ENCODE results near the gene OPRD1. TPM values are rescaled to one million over a fixed set of nuclear protein-coding genes. Genes with fewer than 3 reads are reported as not detected.

The OPRD1 gene
- total and polyA plus RNA-seq, 2 of the 4 experiments (the other 2 are of a cell fraction): under 0.01 TPM; not detected in 1

- TF ChIP-seq, protein P1, sequence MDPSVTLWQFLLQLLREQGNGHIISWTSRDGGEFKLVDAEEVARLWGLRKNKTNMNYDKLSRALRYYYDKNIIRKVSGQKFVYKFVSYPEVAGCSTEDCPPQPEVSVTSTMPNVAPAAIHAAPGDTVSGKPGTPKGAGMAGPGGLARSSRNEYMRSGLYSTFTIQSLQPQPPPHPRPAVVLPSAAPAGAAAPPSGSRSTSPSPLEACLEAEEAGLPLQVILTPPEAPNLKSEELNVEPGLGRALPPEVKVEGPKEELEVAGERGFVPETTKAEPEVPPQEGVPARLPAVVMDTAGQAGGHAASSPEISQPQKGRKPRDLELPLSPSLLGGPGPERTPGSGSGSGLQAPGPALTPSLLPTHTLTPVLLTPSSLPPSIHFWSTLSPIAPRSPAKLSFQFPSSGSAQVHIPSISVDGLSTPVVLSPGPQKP (IDR thresholded peaks at IDR 0.05; ENCODE audit: borderline replicate concordance, low read depth, low read length): no peak
Observed at GRCh38 chr1:28776341-28776740, 35.6 kb upstream of the OPRD1 start (continued).

GRCh38 chr1:28778021-28778420 is 33.9 kb upstream of the OPRD1 start:
- Histone ChIP-seq H3K4me1 (ENCODE audit: control insufficient read depth, insufficient read depth, low read length) (peaks cover 2% of the 10 kb centered on the region; the same call in 1 of the 2 replicates), H3K4ac (ENCODE audit: low read depth, low read length) (no peak overlapping the region), H3K9ac (ENCODE audit: low read depth, low read length) (no peak overlapping the region), H3K27ac (ENCODE audit: insufficient read depth, low read length) (no peak overlapping the region), H3K36me3 (ENCODE audit: control insufficient read depth, insufficient read depth, low read length) (peaks cover 7% of the 10 kb centered on the region; the same call in 1 of the 2 replicates), H4K8ac (ENCODE audit: low read depth in 2 of 2, low read length in 2 of 2) (no peak overlapping the region), H2AK9ac (replicated peaks; ENCODE audit: low read depth, low read length, poor library complexity) (no peak overlapping the region), H2AFZ (replicated peaks; ENCODE audit: low read length, poor library complexity) (no peak overlapping the region), H2BK120ac (ENCODE audit: low read depth, low read length) (no peak overlapping the region), H2BK20ac (ENCODE audit: low read depth, low read length) (no peak overlapping the region), H3K4me2 (ENCODE audit: low read depth, low read length) (no peak overlapping the region), H3K14ac (replicated peaks; ENCODE audit: low read depth, low read length) (no peak overlapping the region), H4K20me1 (ENCODE audit: insufficient read depth, low read length) (peaks cover 11% of the 10 kb centered on the region), H2AK5ac (ENCODE audit: low read depth, low read length) (no peak overlapping the region), H3K27me3 (ENCODE audit: control insufficient read depth, insufficient read depth, low read length) (no peaks in the 10 kb centered on the region), H2BK15ac (ENCODE audit: low read depth, low read length) (no peak overlapping the region), H3K9me1 (ENCODE audit: insufficient read depth, low read length) (peaks cover 5% of the 10 kb centered on the region; the same call in 1 of the 2 replicates), H4K91ac (ENCODE audit: insufficient read depth, low read depth, low read length) (no peak overlapping the region), H3K18ac (ENCODE audit: low read depth, low read length) (no peak overlapping the region), H2BK5ac (ENCODE audit: low read depth, low read length, poor library complexity, severe bottlenecking) (no peak overlapping the region), H3K9me3 (ENCODE audit: control insufficient read depth, insufficient read depth, low read length) (no peaks in the 10 kb centered on the region), H3K4me3 (ENCODE audit: insufficient read depth, low read depth, low read length) (no peak overlapping the region), H3K23ac (ENCODE audit: low read depth, low read length) (no peak overlapping the region), H4K5ac (ENCODE audit: low read depth, low read length) (no peak overlapping the region), H3K56ac (ENCODE audit: extremely low read depth, insufficient read depth, low read length) (no peak overlapping the region), H3K79me1 (ENCODE audit: low read depth in 1 of 2, low read length in 2 of 2) (peaks cover 10 to 18% of the 10 kb centered on the region in 2 experiments)
- dilution Hi-C loops (cut with HindIII; ENCODE audit: low sequenced_read_pairs, unreplicated experiment): no loop called here
- TF ChIP-seq CEBPB (IDR thresholded peaks at IDR 0.05; ENCODE audit: low read depth, low read length) (no peak), SMC3 (IDR thresholded peaks at IDR 0.05; ENCODE audit: low read depth, low read length) (no peak), RFX5 (IDR thresholded peaks at IDR 0.05; ENCODE audit: low read depth, low read length) (no peak), MAZ (IDR thresholded peaks at IDR 0.05; ENCODE audit: borderline replicate concordance, low read depth, low read length) (no peak), BHLHE40 (IDR thresholded peaks at IDR 0.05; ENCODE audit: low read depth, low read length) (no peak), FOS (IDR thresholded peaks at IDR 0.05; ENCODE audit: low read depth, low read length) (no peak), RCOR1 (IDR thresholded peaks at IDR 0.05; ENCODE audit: insufficient replicate concordance, low read length) (no peak), NFE2L2 (IDR thresholded peaks at IDR 0.05; ENCODE audit: low read depth, low read length) (no peak), POLR2A (IDR thresholded peaks at IDR 0.05; ENCODE audit: low read depth, low read length) (no peak), CHD1 (IDR thresholded peaks at IDR 0.05; ENCODE audit: low read depth, low read length) (no peak), USF2 (IDR thresholded peaks at IDR 0.05; ENCODE audit: low read depth, low read length) (no peak), RAD21 (IDR thresholded peaks at IDR 0.05; ENCODE audit: low read length) (no peak), MAFK (IDR thresholded peaks at IDR 0.05; ENCODE audit: low read depth, low read length) (no peak), MXI1 (IDR thresholded peaks at IDR 0.05; ENCODE audit: borderline replicate concordance, low read depth, low read length) (no peak)
- TF ChIP-seq, protein P1 (IDR thresholded peaks at IDR 0.05; ENCODE audit: borderline replicate concordance, low read depth, low read length): no peak
- ChIA-PET CTCF (interaction anchor here (0.6 kb wide), 1 partner anchor 402 kb away, joined by 3 read pairs; no protein-coding TSS in a partner anchor), POLR2A (ENCODE audit: unreplicated experiment) (no interaction called here)
- BruUV-seq (replicated peaks): no TSS peak
- DNase-seq (no peak), ATAC-seq (ENCODE audit: low read depth) (no peak)
- in situ Hi-C loops (cut with MboI; ENCODE audit: low sequenced_read_pairs): no loop called here
- intact Hi-C loops (cut with micrococcal nuclease): no loop called here
- WGBS, 2 experiments (ENCODE audit: extremely low coverage in 2 of 2, insufficient read length in 1 of 2): 82% methylated on average over 2 of the region's 2 CpGs; no CpG with 5 or more reads in 1 of the 2 experiments
